DND-41 (cell line): Measurements from ENCODE around the gene PCDHGB3.

Experiments
- EZH2 ChIP-seq: IDR thresholded peaks from 3 replicates; pipeline ENCODE4 v1.6.1; 2012; ENCODE audit warnings: borderline replicate concordance, low read depth, mild to moderate bottlenecking, moderate library complexity, low read length, inconsistent platforms; ENCODE audit not compliant: severe bottlenecking
- TF ChIP-seq, protein P1 (sequence below): IDR thresholded peaks from 2 replicates; pipeline ENCODE4 v1.5.1; 2012; ENCODE audit warnings: borderline replicate concordance, low read length, moderate library complexity, mild to moderate bottlenecking; ENCODE audit not compliant: poor library complexity, severe bottlenecking; ENCODE audit errors: extremely low read depth

DNA sequence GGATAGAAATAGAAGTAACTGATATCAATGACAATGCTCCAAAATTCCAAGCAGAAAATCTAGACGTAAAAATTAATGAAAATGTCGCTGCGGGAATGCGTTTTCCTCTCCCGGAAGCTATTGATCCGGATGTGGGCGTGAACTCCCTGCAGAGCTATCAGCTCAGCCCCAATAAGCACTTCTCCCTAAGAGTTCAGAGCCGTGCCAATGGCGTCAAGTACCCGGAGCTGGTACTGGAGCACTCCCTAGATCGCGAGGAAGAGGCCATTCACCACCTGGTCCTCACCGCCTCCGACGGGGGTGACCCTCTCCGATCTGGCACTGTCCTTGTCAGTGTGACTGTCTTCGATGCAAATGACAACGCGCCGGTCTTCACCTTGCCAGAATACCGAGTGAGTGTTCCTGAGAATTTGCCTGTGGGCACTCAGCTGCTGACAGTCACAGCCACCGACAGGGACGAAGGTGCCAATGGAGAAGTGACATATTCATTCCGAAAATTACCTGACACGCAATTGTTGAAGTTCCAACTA, 43.6 kb downstream of the PCDHGB3 start:
- TF ChIP-seq, protein P1, sequence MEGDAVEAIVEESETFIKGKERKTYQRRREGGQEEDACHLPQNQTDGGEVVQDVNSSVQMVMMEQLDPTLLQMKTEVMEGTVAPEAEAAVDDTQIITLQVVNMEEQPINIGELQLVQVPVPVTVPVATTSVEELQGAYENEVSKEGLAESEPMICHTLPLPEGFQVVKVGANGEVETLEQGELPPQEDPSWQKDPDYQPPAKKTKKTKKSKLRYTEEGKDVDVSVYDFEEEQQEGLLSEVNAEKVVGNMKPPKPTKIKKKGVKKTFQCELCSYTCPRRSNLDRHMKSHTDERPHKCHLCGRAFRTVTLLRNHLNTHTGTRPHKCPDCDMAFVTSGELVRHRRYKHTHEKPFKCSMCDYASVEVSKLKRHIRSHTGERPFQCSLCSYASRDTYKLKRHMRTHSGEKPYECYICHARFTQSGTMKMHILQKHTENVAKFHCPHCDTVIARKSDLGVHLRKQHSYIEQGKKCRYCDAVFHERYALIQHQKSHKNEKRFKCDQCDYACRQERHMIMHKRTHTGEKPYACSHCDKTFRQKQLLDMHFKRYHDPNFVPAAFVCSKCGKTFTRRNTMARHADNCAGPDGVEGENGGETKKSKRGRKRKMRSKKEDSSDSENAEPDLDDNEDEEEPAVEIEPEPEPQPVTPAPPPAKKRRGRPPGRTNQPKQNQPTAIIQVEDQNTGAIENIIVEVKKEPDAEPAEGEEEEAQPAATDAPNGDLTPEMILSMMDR, result no peak
- no peak for TF ChIP-seq EZH2
